HEK293 (cell line): ENCODE results near the gene F3.

ENCODE experiments used
- CTCF ChIA-PET: fragments of 350-600 bp; formaldehyde crosslinking; extraction: SDS; loops from one replicate; lab custom pipeline; 2021; ENCODE audit warnings: antibody characterized with exemption; lab: Yijun Ruan, JAX
- POLR2A ChIA-PET: fragments of 300-600 bp; formaldehyde crosslinking; extraction: SDS; loops from one replicate; lab custom pipeline; 2020; ENCODE audit warnings: antibody characterized with exemption, inconsistent platforms; lab: Yijun Ruan, JAX
- H3K27ac ChIP-seq: fragments of 200-500 bp; sonication (Bioruptor generic); 2 replicates; pipeline ENCODE4 v1.5.1; 2014; ENCODE audit warnings: low read depth, low read length, control low read depth, inconsistent platforms; ENCODE audit errors: extremely low read depth
- H3K36me3 ChIP-seq, 2 experiments: fragments of 200-500 bp in 1 of 2; sonication (Bioruptor generic) in 1 of 2; 1 replicate in 1 of 2; 2 replicates in 1 of 2; pipeline ENCODE4 v1.5.1; 2014 to 2017; ENCODE audit warnings: inconsistent platforms in 2 of 2, low read length in 2 of 2; ENCODE audit not compliant: control insufficient read depth in 2 of 2, insufficient read depth in 1 of 2
- H3K4me1 ChIP-seq: fragments of 200-500 bp; sonication (Bioruptor generic); 2 replicates; pipeline ENCODE4 v1.5.1; 2014; ENCODE audit warnings: mild to moderate bottlenecking, low read length, inconsistent platforms; ENCODE audit not compliant: control insufficient read depth, insufficient read depth
- H3K4me3 ChIP-seq: 2 replicates; pipeline ENCODE4 v1.5.1; 2011; ENCODE audit warnings: low read depth, mild to moderate bottlenecking, control low read depth, low read length, moderate library complexity
- H3K9me3 ChIP-seq: fragments of 200-500 bp; sonication (Bioruptor generic); 2 replicates; pipeline ENCODE4 v1.5.1; 2014; ENCODE audit warnings: low read depth, low read length, inconsistent platforms; ENCODE audit not compliant: control insufficient read depth, insufficient read depth
- IKZF3 ChIP-seq: fragments of 450-650 bp; IDR thresholded peaks from 2 replicates; pipeline ENCODE4 v1.5.0; 2018; ENCODE audit warnings: missing biosample characterization, mild to moderate bottlenecking, missing genetic modification characterization, moderate library complexity
- KLF7 ChIP-seq: fragments of 450-650 bp; formaldehyde crosslinking; IDR thresholded peaks from 2 replicates; pipeline ENCODE4 v1.5.1; 2016; ENCODE audit warnings: missing biosample characterization, missing genetic modification characterization, borderline replicate concordance
- MYNN ChIP-seq: fragments of 450-650 bp; formaldehyde crosslinking; IDR thresholded peaks from 2 replicates; pipeline ENCODE4 v1.5.1; 2016; ENCODE audit warnings: missing biosample characterization, missing genetic modification characterization, borderline replicate concordance
- PRDM1 ChIP-seq: fragments of 450-650 bp; formaldehyde crosslinking; IDR thresholded peaks from 2 replicates; pipeline ENCODE4; 2016; ENCODE audit warnings: missing biosample characterization, missing genetic modification characterization
- TSHZ1 ChIP-seq: fragments of 450-650 bp; formaldehyde crosslinking; IDR thresholded peaks from 2 replicates; pipeline ENCODE4 v1.5.1; 2016; ENCODE audit warnings: missing biosample characterization, missing genetic modification characterization, borderline replicate concordance
- ZNF133 ChIP-seq: fragments of 450-650 bp; formaldehyde crosslinking; IDR thresholded peaks from 2 replicates; pipeline ENCODE4 v1.5.1; 2016; ENCODE audit warnings: missing biosample characterization, missing genetic modification characterization
- ZNF19 ChIP-seq: fragments of 450-650 bp; formaldehyde crosslinking; IDR thresholded peaks from 2 replicates; pipeline ENCODE4; 2016; ENCODE audit warnings: missing biosample characterization, missing genetic modification characterization, low read depth
- ZNF280D ChIP-seq: fragments of 450-650 bp; formaldehyde crosslinking; IDR thresholded peaks from 2 replicates; pipeline ENCODE4 v1.5.1; 2016; ENCODE audit warnings: missing biosample characterization, missing genetic modification characterization
- ZNF37A ChIP-seq: fragments of 450-650 bp; IDR thresholded peaks from 2 replicates; pipeline ENCODE4 v1.5.1; 2018; ENCODE audit warnings: missing biosample characterization, missing genetic modification characterization
- ZNF394 ChIP-seq: fragments of 450-650 bp; formaldehyde crosslinking; IDR thresholded peaks from 2 replicates; pipeline ENCODE4 v1.5.1; 2016; ENCODE audit warnings: missing biosample characterization, missing genetic modification characterization, mild to moderate bottlenecking, moderate library complexity, borderline replicate concordance
- ZNF423 ChIP-seq: fragments of 450-650 bp; formaldehyde crosslinking; IDR thresholded peaks from 2 replicates; pipeline ENCODE4 v1.5.1; 2016; ENCODE audit warnings: missing biosample characterization, missing genetic modification characterization
- ZNF530 ChIP-seq: fragments of 450-650 bp; formaldehyde crosslinking; IDR thresholded peaks from 2 replicates; pipeline ENCODE4 v1.5.1; 2016; ENCODE audit warnings: low read depth, missing biosample characterization, missing genetic modification characterization
- ZNF544 ChIP-seq: fragments of 450-650 bp; formaldehyde crosslinking; IDR thresholded peaks from 2 replicates; pipeline ENCODE4 v1.5.0; 2017; ENCODE audit warnings: missing biosample characterization, missing genetic modification characterization
- ZNF571 ChIP-seq: fragments of 450-650 bp; formaldehyde crosslinking; IDR thresholded peaks from 2 replicates; pipeline ENCODE4 v1.5.0; 2017; ENCODE audit warnings: missing biosample characterization, missing genetic modification characterization
- ZNF701 ChIP-seq: fragments of 450-650 bp; formaldehyde crosslinking; IDR thresholded peaks from 2 replicates; pipeline ENCODE4 v1.5.1; 2016; ENCODE audit warnings: missing biosample characterization, missing genetic modification characterization
- ZNF76 ChIP-seq: fragments of 450-650 bp; formaldehyde crosslinking; IDR thresholded peaks from 2 replicates; pipeline ENCODE4; 2016; ENCODE audit warnings: low read depth, missing biosample characterization, missing genetic modification characterization, borderline replicate concordance
- ZNF777 ChIP-seq: fragments of 450-650 bp; formaldehyde crosslinking; IDR thresholded peaks from 2 replicates; pipeline ENCODE4 v1.5.1; 2017; ENCODE audit warnings: missing biosample characterization, missing genetic modification characterization, borderline replicate concordance
- ZSCAN23 ChIP-seq: fragments of 450-650 bp; formaldehyde crosslinking; IDR thresholded peaks from 2 replicates; pipeline ENCODE4 v1.5.1; 2016; ENCODE audit warnings: missing biosample characterization, missing genetic modification characterization
- ZXDB ChIP-seq: fragments of 450-650 bp; formaldehyde crosslinking; IDR thresholded peaks from 2 replicates; pipeline ENCODE4 v1.5.1; 2016; ENCODE audit warnings: missing biosample characterization, missing genetic modification characterization

Gene F3

GRCh38 chr1:94540440-94541245 is 916 bp downstream of the F3 start (continued):
- no peak for TF ChIP-seq ZNF701
- TF ChIP-seq, all 188 proteins: peak for 3

GRCh38 chr1:94539496-94539895 is 2.1 kb downstream of the F3 start:
- Histone ChIP-seq H3K4me3 (no peak overlapping the region), H3K27ac (no peak overlapping the region), H3K9me3 (no peaks in the 10 kb centered on the region), H3K36me3 (peaks cover 0 to 34% of the 10 kb centered on the region in 2 experiments; a peak in 2 of 3 replicates), H3K4me1 (peaks cover 4% of the 10 kb centered on the region; the same call in 1 of the 2 replicates)
- TF ChIP-seq IKZF3 (no peak), ZNF423 (tag by site-specific recombination) (no peak), ZNF394 (tag by site-specific recombination) (no peak), ZNF571 (tag by site-specific recombination) (no peak), ZNF777 (tag by site-specific recombination) (no peak)
- CTCF ChIA-PET, result interaction anchor here (0.8 to 2.8 kb wide), 4 partner anchors 114 to 502 kb away, joined by 3 to 7 read pairs (median 4); no protein-coding TSS in a partner anchor
- POLR2A ChIA-PET, result no interaction called here

GRCh38 chr1:94538243-94538827 is 3.2 kb downstream of the F3 start:
- ChIA-PET POLR2A (no interaction called here), CTCF (interaction anchor here (0.8 kb wide), 1 partner anchor 86 kb away, joined by 3 read pairs; no protein-coding TSS in a partner anchor)
- no peak overlapping the region for H3K4me3 ChIP-seq
- TF ChIP-seq ZSCAN23 (tag by site-specific recombination) (no peak), ZNF530 (tag by site-specific recombination) (no peak), ZNF19 (tag by site-specific recombination) (no peak), ZNF280D (tag by site-specific recombination) (no peak), TSHZ1 (tag by site-specific recombination) (no peak), PRDM1 (tag by site-specific recombination) (no peak), ZNF76 (tag by site-specific recombination) (no peak), ZNF133 (tag by site-specific recombination) (no peak), ZXDB (no peak), KLF7 (no peak), MYNN (no peak), ZNF544 (tag by site-specific recombination) (no peak), ZNF37A (no peak)
- peaks cover 4% of the 10 kb centered on the region; the same call in 1 of the 2 replicates for H3K4me1 ChIP-seq
- no peak overlapping the region for H3K27ac ChIP-seq
- H3K36me3 ChIP-seq, result peaks cover 0 to 38% of the 10 kb centered on the region in 2 experiments
- H3K9me3 ChIP-seq, result no peaks in the 10 kb centered on the region
